K562 (cell line): Measurements from ENCODE around the gene HMGA1. TPM values are rescaled to one million over a fixed set of nuclear protein-coding genes. Genes with fewer than 3 reads are reported as not detected.
A peak's percentile ranks its signal among the peaks of the same experiment; 100 is the strongest.

Source experiments
- ARID1B ChIP-seq: fragments of 450-650 bp; IDR thresholded peaks from 2 replicates; pipeline ENCODE4 v1.6.1; 2016; ENCODE audit warnings: antibody characterized with exemption, mild to moderate bottlenecking, inconsistent platforms
- ARNT ChIP-seq, 2 experiments: fragments of 450-650 bp; IDR thresholded peaks; 2 replicates each; pipeline ENCODE4 v1.6.1; 2016; ENCODE audit warnings: mild to moderate bottlenecking in 1 of 2
- BRD9 ChIP-seq: fragments of 450-650 bp; IDR thresholded peaks from 2 replicates; pipeline ENCODE4 v1.6.1; 2018; ENCODE audit warnings: low read depth; ENCODE audit not compliant: partially characterized antibody
- ERF ChIP-seq: fragments of 450-650 bp; formaldehyde crosslinking; IDR thresholded peaks from 2 replicates; pipeline ENCODE4 v1.4.0; 2020; ENCODE audit warnings: mild to moderate bottlenecking, mixed read lengths
- FOS ChIP-seq: IDR thresholded peaks from 3 replicates; pipeline ENCODE4 v1.6.1; 2011; ENCODE audit not compliant: insufficient read length; ENCODE audit errors: extremely low read depth
- FOXM1 ChIP-seq, 2 experiments: fragments of 450-650 bp in 1 of 2; sonication (generic) in 1 of 2; formaldehyde crosslinking in 1 of 2; IDR thresholded peaks; 2 replicates each; pipeline versions ENCODE4 v1.6.1 to v1.9.0; 2017 to 2022; ENCODE audit warnings: low read depth in 2 of 2, mild to moderate bottlenecking in 2 of 2, missing genetic modification reagents in 1 of 2, moderate library complexity in 1 of 2
- HBP1 ChIP-seq: fragments of 450-650 bp; formaldehyde crosslinking; IDR thresholded peaks from 2 replicates; pipeline ENCODE4 v1.4.0; 2022; ENCODE audit warnings: missing genetic modification characterization
- HDAC2 ChIP-seq: fragments of 450-650 bp; IDR thresholded peaks from 2 replicates; pipeline ENCODE4 v1.6.1; 2016; ENCODE audit warnings: mild to moderate bottlenecking
- HDAC6 ChIP-seq: IDR thresholded peaks from 2 replicates; pipeline ENCODE4 v1.6.1; 2012; ENCODE audit warnings: low read depth, mild to moderate bottlenecking, control low read depth, inconsistent platforms, low read length, moderate library complexity
- HNRNPLL ChIP-seq: fragments of 200-400 bp; formaldehyde crosslinking; IDR thresholded peaks from 2 replicates; pipeline ENCODE4 v1.6.1; 2017; ENCODE audit warnings: low read length, low read depth, mild to moderate bottlenecking; ENCODE audit not compliant: poor library complexity, severe bottlenecking
- MNT ChIP-seq, 2 experiments: fragments of 450-650 bp; conservative IDR thresholded peaks; 2 replicates each; pipeline ENCODE4 v1.6.1; 2017; ENCODE audit warnings: mild to moderate bottlenecking in 2 of 2, moderate library complexity in 2 of 2
- NFRKB ChIP-seq: fragments of 450-650 bp; IDR thresholded peaks from 2 replicates; pipeline ENCODE4 v1.6.1; 2016; ENCODE audit warnings: low read depth
- NR2F6 ChIP-seq: fragments of 450-650 bp; formaldehyde crosslinking; IDR thresholded peaks from 2 replicates; pipeline ENCODE4 v1.4.0; 2020; ENCODE audit warnings: mild to moderate bottlenecking
- PHF8 ChIP-seq: fragments of 200-600 bp; sonication (generic); IDR thresholded peaks from 2 replicates; pipeline ENCODE4 v1.6.1; 2012; ENCODE audit warnings: mixed run types, mild to moderate bottlenecking, inconsistent platforms, low read length, moderate library complexity, borderline replicate concordance
- RNF2 ChIP-seq: sonication (generic); IDR thresholded peaks from 2 replicates; pipeline ENCODE4 v1.6.1; 2016
- SAP30 ChIP-seq: fragments of 200-600 bp; sonication (generic); IDR thresholded peaks from 2 replicates; pipeline ENCODE4 v1.6.1; 2012; ENCODE audit warnings: borderline replicate concordance, low read depth, mild to moderate bottlenecking, moderate library complexity, low read length, control low read depth, inconsistent platforms; ENCODE audit not compliant: insufficient read depth, poor library complexity, severe bottlenecking
- SRF ChIP-seq, 2 experiments: fragments of 250-450, 450-650 bp in 1 of 2; sonication (Bioruptor Pico) in 1 of 2; sonication (generic) in 1 of 2; formaldehyde crosslinking; IDR thresholded peaks; 2 replicates each; pipeline versions ENCODE4 v1.5.0 to v1.5.1; 2020 to 2022; ENCODE audit warnings: mild to moderate bottlenecking in 1 of 2, missing genetic modification reagents in 1 of 2
- WHSC1 ChIP-seq: IDR thresholded peaks from one replicate; pipeline ENCODE4 v1.6.1; 2012; ENCODE audit warnings: low read length, control low read depth, inconsistent platforms
- ZBTB1 ChIP-seq: sonication (generic); formaldehyde crosslinking; IDR thresholded peaks from 2 replicates; pipeline ENCODE4 v1.8.1; 2023; ENCODE audit warnings: missing genetic modification reagents, low read depth, mild to moderate bottlenecking, borderline replicate concordance
- ZFP91 ChIP-seq: sonication (generic); formaldehyde crosslinking; IDR thresholded peaks from 2 replicates; pipeline ENCODE4 v1.8.0; 2022; ENCODE audit warnings: mild to moderate bottlenecking, missing genetic modification reagents
- ZNF12 ChIP-seq: sonication (generic); formaldehyde crosslinking; IDR thresholded peaks from 2 replicates; pipeline ENCODE4 v1.4.0; 2020; ENCODE audit warnings: mild to moderate bottlenecking, missing genetic modification reagents
- ZNF354B ChIP-seq: fragments of 250-450 bp; sonication (Bioruptor Pico); IDR thresholded peaks from 2 replicates; pipeline ENCODE4 v1.4.0; 2020
- ZNF780A ChIP-seq: fragments of 250-450 bp; sonication (Bioruptor Pico); IDR thresholded peaks from 2 replicates; pipeline ENCODE4 v1.5.0; 2021; ENCODE audit warnings: mild to moderate bottlenecking
- polyA plus RNA-seq, 8 experiments: library from polyadenylated mRNA; depleted of rRNA in 4 of 8; stranded (reverse) in 5 of 8; unstranded in 3 of 8; fragments of >200 nt; fragmentation: Nextera tagmentation in 2 of 8; fragmentation: Illumina TruSeq in 1 of 8; extraction: Ambion mirVana in 2 of 8; extraction: Trizol in 1 of 8; gene quantifications; 2 replicates each; pipeline versions ENCODE4 v1.2.1 to v1.2.3, GENCODE V29; 2011 to 2014; ENCODE audit warnings: inconsistent platforms in 1 of 8, missing spikeins in 1 of 8
- total RNA-seq, 7 experiments: library from RNA; depleted of rRNA in 6 of 7; stranded (reverse); fragments of >200 nt in 6 of 7; fragmentation: Illumina TruSeq in 2 of 7; extraction: Trizol in 2 of 7; gene quantifications; 2 replicates each; pipeline versions ENCODE4 v1.2.1 to v1.2.3, GENCODE V29; 2011 to 2021; ENCODE audit warnings: low replicate concordance in 1 of 7

The HMGA1 gene
- total and polyA plus RNA-seq, 9 of the 15 experiments (the other 6 are each of a cell fraction or from before 2014, with no cell fraction given), result 27.8 to 1,947 (median 594) TPM

DNA sequence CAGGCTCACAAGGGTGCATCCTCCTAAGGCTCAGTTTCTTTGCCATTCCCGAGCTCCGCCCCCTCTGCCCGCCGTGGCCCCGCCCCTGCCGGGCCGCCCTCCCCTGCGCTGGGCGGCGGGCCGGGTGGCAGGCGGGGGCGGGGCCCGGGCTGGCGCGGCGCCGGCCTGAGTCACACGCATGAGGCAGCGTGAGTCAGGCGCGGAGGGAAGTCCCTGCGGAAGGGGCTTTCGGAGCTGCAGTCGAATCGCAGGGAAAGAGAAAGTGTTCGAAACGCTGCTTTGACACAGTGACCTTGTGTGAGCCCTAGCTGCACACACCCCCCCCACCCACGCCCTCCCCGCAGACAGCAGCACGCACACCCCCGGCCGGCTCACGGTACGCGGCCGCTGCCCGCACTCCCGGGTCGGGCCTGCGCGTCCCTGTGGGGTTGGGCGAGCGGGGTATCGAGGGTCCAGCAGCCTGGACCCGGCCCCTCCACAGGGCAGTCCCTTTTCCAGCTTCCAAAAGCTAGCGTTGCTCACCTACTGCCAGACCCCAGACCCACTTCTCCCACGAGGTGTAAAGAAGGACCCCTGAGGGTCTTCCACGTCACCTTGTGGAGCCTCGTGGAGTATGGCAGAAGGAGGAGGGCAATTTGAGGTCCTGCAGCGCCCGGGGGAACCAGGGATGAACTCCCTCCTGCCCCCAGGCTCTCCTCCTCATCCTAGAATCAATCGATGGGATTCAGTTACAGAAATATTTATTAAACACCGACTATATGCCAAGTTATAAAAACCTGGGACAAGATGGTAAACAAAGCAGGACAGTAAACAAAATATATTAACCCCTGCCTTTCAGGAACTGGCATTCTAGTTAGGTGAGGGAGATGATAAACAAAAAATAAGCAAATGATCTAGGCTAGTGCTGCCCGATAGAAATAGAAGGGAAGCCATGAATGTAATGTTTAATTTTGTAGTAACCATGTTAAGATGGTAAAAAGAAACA lies 12.4 kb upstream of the HMGA1 start (continued):
- peak; percentile 74; the same call in 1 of the 2 replicates for TF ChIP-seq PHF8
- peak; percentile 32; the same call in 1 of the 2 replicates for TF ChIP-seq ZBTB1 (CRISPR knock-in tag)
- peak; percentile 45 for TF ChIP-seq BRD9
- TF ChIP-seq ZNF780A (CRISPR knock-in tag), result no peak
- peak; percentile 9; the same call in 1 of the 2 replicates for TF ChIP-seq HDAC2
- no peak for TF ChIP-seq ARNT (IDR thresholded peaks at IDR 0.05)
- no peak for TF ChIP-seq WHSC1
- TF ChIP-seq ERF (CRISPR knock-in tag), result peak; percentile 63; the same call in 1 of the 2 replicates
- peak; percentile 67; the same call in 1 of the 2 replicates for TF ChIP-seq ZNF12 (CRISPR knock-in tag)
- no peak for TF ChIP-seq NR2F6
- no peak for TF ChIP-seq SRF (CRISPR knock-in tag; IDR thresholded peaks at IDR 0.05)
- no peak for TF ChIP-seq ZNF354B (CRISPR knock-in tag)
- TF ChIP-seq FOXM1 (IDR thresholded peaks at IDR 0.05; ENCODE audit: low read depth), result no peak
- peak; percentile 90 for TF ChIP-seq FOXM1 (CRISPR knock-in tag; IDR thresholded peaks at IDR 0.05; ENCODE audit: low read depth)
- TF ChIP-seq NFRKB, result peak; percentile 78
- TF ChIP-seq MNT (conservative IDR thresholded peaks at IDR 0.05), result peak; percentile 68 to 81; a peak in 3 of 4 replicates
- TF ChIP-seq ZFP91 (CRISPR knock-in tag), result no peak
- peak; percentile 40 for TF ChIP-seq FOS
- TF ChIP-seq HNRNPLL, result peak; percentile 33
- peak; percentile 63 for TF ChIP-seq ARID1B
- no peak for TF ChIP-seq HDAC6
- TF ChIP-seq HBP1 (CRISPR knock-in tag), result no peak
- peak; percentile 74; the same call in 1 of the 2 replicates for TF ChIP-seq RNF2
- TF ChIP-seq SAP30, result peak; percentile 68
